CD14-positive monocyte (primary cell): Measurements from ENCODE around the gene NAA60. TPM values are rescaled to one million over a fixed set of nuclear protein-coding genes. Genes with fewer than 3 reads are reported as not detected.

Experiments
- DNase-seq, 3 donors: peaks; one replicate each; pipeline ENCODE4 v3.0.0-alpha.2; 2011 to 2022
- H2AFZ ChIP-seq: 2 replicates; pipeline ENCODE4 v1.6.0; 2012; ENCODE audit warnings: mild to moderate bottlenecking, low read depth, low read length, inconsistent platforms; ENCODE audit not compliant: insufficient read depth, poor library complexity, severe bottlenecking
- H3K27ac ChIP-seq, 2 donors: 1 replicate in 1 of 2; 2 replicates in 1 of 2; pipeline ENCODE4 v1.5.1; 2012 to 2013; ENCODE audit warnings: low read length in 2 of 2, control low read depth in 1 of 2, inconsistent platforms in 1 of 2, low read depth in 1 of 2, mild to moderate bottlenecking in 1 of 2
- H3K27me3 ChIP-seq, 2 donors: one replicate each; pipeline versions ENCODE4 v1.6.0 to v1.6.1; 2011 to 2013; ENCODE audit warnings: low read length in 2 of 2; ENCODE audit not compliant: control insufficient read depth in 2 of 2, insufficient read depth in 2 of 2
- H3K36me3 ChIP-seq, 2 donors: replicated peaks in 1 of 2; 1 replicate in 1 of 2; 2 replicates in 1 of 2; pipeline versions ENCODE4 v1.5.1 to v1.6.1; 2012 to 2013; ENCODE audit warnings: low read length in 2 of 2, control low read depth in 1 of 2, inconsistent platforms in 1 of 2, mild to moderate bottlenecking in 1 of 2; ENCODE audit not compliant: insufficient read depth in 2 of 2, control insufficient read depth in 1 of 2
- H3K4me1 ChIP-seq, 2 donors: 1 replicate in 1 of 2; 2 replicates in 1 of 2; pipeline versions ENCODE4 v1.5.1 to v1.6.1; 2012 to 2013; ENCODE audit warnings: low read length in 2 of 2, control low read depth in 1 of 2, inconsistent platforms in 1 of 2, mild to moderate bottlenecking in 1 of 2, moderate library complexity in 1 of 2; ENCODE audit not compliant: insufficient read depth in 2 of 2, control insufficient read depth in 1 of 2
- H3K4me2 ChIP-seq: replicated peaks from 2 replicates; pipeline ENCODE3; 2012; ENCODE audit warnings: low read length, moderate library complexity, mild to moderate bottlenecking; ENCODE audit not compliant: poor library complexity, severe bottlenecking; ENCODE audit errors: extremely low read depth
- H3K4me3 ChIP-seq, 3 experiments: fragments of 200-600 bp in 1 of 3; sonication (generic) in 1 of 3; replicated peaks in 1 of 3; 1 replicate in 2 of 3; 2 replicates in 1 of 3; pipeline ENCODE4 v1.5.1; 2011 to 2013; ENCODE audit warnings: low read length in 3 of 3, mild to moderate bottlenecking in 3 of 3, control low read depth in 2 of 3, low read depth in 2 of 3, inconsistent platforms in 1 of 3, moderate library complexity in 1 of 3
- H3K79me2 ChIP-seq: 2 replicates; pipeline ENCODE4 v1.6.0; 2012; ENCODE audit warnings: mild to moderate bottlenecking, control low read depth, inconsistent platforms, low read length, moderate library complexity; ENCODE audit not compliant: insufficient read depth
- H3K9ac ChIP-seq: 2 replicates; pipeline ENCODE4 v1.6.0; 2017; ENCODE audit warnings: low read length, mild to moderate bottlenecking; ENCODE audit not compliant: insufficient read depth, poor library complexity, severe bottlenecking
- H3K9me3 ChIP-seq, 2 donors: replicated peaks in 1 of 2; 1 replicate in 1 of 2; 2 replicates in 1 of 2; pipeline versions ENCODE4 v1.5.1 to v1.6.1; 2012 to 2013; ENCODE audit warnings: low read length in 2 of 2, control low read depth in 1 of 2; ENCODE audit not compliant: control insufficient read depth in 1 of 2, insufficient read depth in 1 of 2
- H4K20me1 ChIP-seq: 2 replicates; pipeline ENCODE4 v1.6.0; 2012; ENCODE audit warnings: mild to moderate bottlenecking, low read length, control low read depth, moderate library complexity; ENCODE audit not compliant: insufficient read depth
- H3K27ac Mint-ChIP-seq, 7 donors: one replicate each; pipeline ENCODE4 v1.8.0; 2020; ENCODE audit warnings: mild to moderate bottlenecking in 7 of 7, mixed read lengths in 7 of 7, moderate library complexity in 6 of 7, inconsistent platforms in 2 of 7
- H3K27me3 Mint-ChIP-seq, 3 donors: one replicate each; pipeline ENCODE4 v1.8.0; 2021 to 2022; ENCODE audit warnings: low read depth in 3 of 3, mild to moderate bottlenecking in 3 of 3, mixed read lengths in 3 of 3, moderate library complexity in 3 of 3, inconsistent platforms in 1 of 3
- H3K36me3 Mint-ChIP-seq, 2 donors: one replicate each; pipeline ENCODE4 v1.8.0; 2020; ENCODE audit warnings: mixed read lengths in 2 of 2, inconsistent platforms in 1 of 2, mild to moderate bottlenecking in 1 of 2
- H3K4me1 Mint-ChIP-seq: one replicate; pipeline ENCODE4 v1.8.0; 2020; ENCODE audit warnings: mild to moderate bottlenecking, mixed read lengths
- H3K4me3 Mint-ChIP-seq, 2 donors: one replicate each; pipeline ENCODE4 v1.8.0; 2020; ENCODE audit warnings: mild to moderate bottlenecking in 2 of 2, mixed read lengths in 2 of 2, moderate library complexity in 1 of 2
- H3K9me3 Mint-ChIP-seq, 7 donors: one replicate each; pipeline ENCODE4 v1.8.0; 2020 to 2022; ENCODE audit warnings: mixed read lengths in 7 of 7, mild to moderate bottlenecking in 6 of 7, moderate library complexity in 6 of 7, inconsistent platforms in 2 of 7
- WGBS: methylation state at CpG from one replicate; pipeline ENCODE4 v1.1.5; 2013; ENCODE audit warnings: missing lambda C conversion rate; ENCODE audit not compliant: insufficient coverage; 5-methylcytosine and 5-hydroxymethylcytosine counted together
- intact Hi-C, 2 donors: fragments of 100-400 bp; cut with micrococcal nuclease; formaldehyde crosslinking; loops; one replicate each; pipeline versions ENCODE4 v1.15.0 to v1.15.1; 2023
- polyA plus RNA-seq, 3 donors: library from polyadenylated mRNA; depleted of rRNA in 1 of 3; unstranded in 2 of 3; stranded (reverse) in 1 of 3; fragments of 300-500 nt in 2 of 3; fragments of >200 nt in 1 of 3; fragmentation: Illumina TruSeq in 2 of 3; gene quantifications; 1 replicate in 2 of 3; 2 replicates in 1 of 3; pipeline ENCODE4 v1.2.3, GENCODE V29; 2012 to 2021
- TF ChIP-seq, protein P1 (sequence below): fragments of 200-600 bp; IDR thresholded peaks from one replicate; pipeline ENCODE4 v1.8.0; 2022; ENCODE audit warnings: antibody characterized with exemption, mild to moderate bottlenecking

NAA60 gene
- polyA plus RNA-seq, 3 donors: 19.5 to 48.8 (median 29.7) TPM

GRCh38 chr16:3492356-3492755, 48.9 kb downstream of the NAA60 start:
- Mint-ChIP-seq H3K27me3 (peaks cover 0 to 6% (median 0%) of the 10 kb centered on the region in 3 donors), H3K27ac (no peak overlapping the region), H3K36me3 (peaks cover 3 to 6% of the 10 kb centered on the region in 2 donors)

DNA sequence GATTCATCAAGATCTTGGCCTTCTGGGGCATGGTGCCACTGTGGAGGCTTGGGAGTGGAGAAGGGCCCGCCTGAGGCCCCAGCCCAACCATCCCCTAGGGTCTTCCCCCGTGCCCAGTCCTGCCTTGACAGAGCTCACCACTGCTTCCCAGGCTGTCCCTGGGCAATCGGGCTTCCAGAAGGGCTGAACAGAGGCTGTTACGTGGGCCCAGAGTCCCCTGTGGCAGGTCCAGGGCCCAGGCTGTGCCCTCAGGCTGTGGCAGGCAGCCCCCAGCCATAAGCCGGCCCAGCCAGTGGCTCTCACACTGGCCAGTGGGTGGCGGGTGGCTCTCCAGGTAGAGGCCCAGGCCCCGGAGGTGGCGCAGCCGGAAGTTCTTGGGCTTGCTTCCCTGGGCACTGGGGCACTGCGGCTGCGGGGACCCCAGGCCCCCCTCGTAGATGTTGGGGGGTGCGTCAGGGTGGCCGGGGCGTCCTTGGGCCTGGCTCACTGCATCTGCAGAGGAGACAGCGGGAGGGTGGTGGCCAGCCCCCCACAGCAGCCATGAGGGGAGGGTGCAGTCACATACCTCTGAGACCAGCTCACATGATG, 51.0 kb downstream of the NAA60 start:
- no peak overlapping the region for H3K9ac ChIP-seq
- Mint-ChIP-seq H3K27me3 (peaks cover 0 to 9% (median 3%) of the 10 kb centered on the region in 3 donors), H3K4me1 (no peaks in the 10 kb centered on the region), H3K36me3 (no peaks in the 10 kb centered on the region), H3K27ac (no peak overlapping the region), H3K9me3 (peaks cover 0 to 3% (median 0%) of the 10 kb centered on the region in 7 donors), H3K4me3 (no peak overlapping the region)
- H3K4me1 ChIP-seq: no peaks in the 10 kb centered on the region
- WGBS: 97% methylated on average over 15 of the region's 16 CpGs
- H3K36me3 ChIP-seq: no peaks in the 10 kb centered on the region
- no peak overlapping the region for H3K4me2 ChIP-seq
- no peaks in the 10 kb centered on the region for H3K79me2 ChIP-seq
- DNase-seq: no peak
- no peaks in the 10 kb centered on the region for H4K20me1 ChIP-seq
- H3K27me3 ChIP-seq: no peaks in the 10 kb centered on the region
- TF ChIP-seq, protein P1, sequence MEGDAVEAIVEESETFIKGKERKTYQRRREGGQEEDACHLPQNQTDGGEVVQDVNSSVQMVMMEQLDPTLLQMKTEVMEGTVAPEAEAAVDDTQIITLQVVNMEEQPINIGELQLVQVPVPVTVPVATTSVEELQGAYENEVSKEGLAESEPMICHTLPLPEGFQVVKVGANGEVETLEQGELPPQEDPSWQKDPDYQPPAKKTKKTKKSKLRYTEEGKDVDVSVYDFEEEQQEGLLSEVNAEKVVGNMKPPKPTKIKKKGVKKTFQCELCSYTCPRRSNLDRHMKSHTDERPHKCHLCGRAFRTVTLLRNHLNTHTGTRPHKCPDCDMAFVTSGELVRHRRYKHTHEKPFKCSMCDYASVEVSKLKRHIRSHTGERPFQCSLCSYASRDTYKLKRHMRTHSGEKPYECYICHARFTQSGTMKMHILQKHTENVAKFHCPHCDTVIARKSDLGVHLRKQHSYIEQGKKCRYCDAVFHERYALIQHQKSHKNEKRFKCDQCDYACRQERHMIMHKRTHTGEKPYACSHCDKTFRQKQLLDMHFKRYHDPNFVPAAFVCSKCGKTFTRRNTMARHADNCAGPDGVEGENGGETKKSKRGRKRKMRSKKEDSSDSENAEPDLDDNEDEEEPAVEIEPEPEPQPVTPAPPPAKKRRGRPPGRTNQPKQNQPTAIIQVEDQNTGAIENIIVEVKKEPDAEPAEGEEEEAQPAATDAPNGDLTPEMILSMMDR: no peak
- intact Hi-C loops: no loop called here
- H3K9me3 ChIP-seq: no peaks in the 10 kb centered on the region
- no peak overlapping the region for H2AFZ ChIP-seq
- H3K27ac ChIP-seq: no peak overlapping the region
- no peak overlapping the region for H3K4me3 ChIP-seq

More at GRCh38 chr16:3492356-3492755, 48.9 kb downstream of the NAA60 start:
- no peaks in the 10 kb centered on the region for H3K4me1 Mint-ChIP-seq
- Histone ChIP-seq H3K27me3 (no peaks in the 10 kb centered on the region), H3K9me3 (no peaks in the 10 kb centered on the region), H3K79me2 (no peaks in the 10 kb centered on the region), H2AFZ (no peak overlapping the region), H3K27ac (no peak overlapping the region), H3K9ac (no peak overlapping the region), H4K20me1 (peaks cover under 1% of the 10 kb centered on the region), H3K4me2 (no peak overlapping the region), H3K4me3 (no peak overlapping the region), H3K36me3 (peaks cover 5 to 7% of the 10 kb centered on the region in 2 donors), H3K4me1 (no peaks in the 10 kb centered on the region)
- H3K9me3 Mint-ChIP-seq: peaks cover 0 to 3% (median 0%) of the 10 kb centered on the region in 7 donors
- DNase-seq: no peak
- WGBS: 97% methylated on average over 9 of the region's 10 CpGs
- TF ChIP-seq, protein P1: no peak
- intact Hi-C loops: no loop called here
- no peak overlapping the region for H3K4me3 Mint-ChIP-seq
